ENCODE measurements around the gene GATA6.

Gene GATA6

DNA sequence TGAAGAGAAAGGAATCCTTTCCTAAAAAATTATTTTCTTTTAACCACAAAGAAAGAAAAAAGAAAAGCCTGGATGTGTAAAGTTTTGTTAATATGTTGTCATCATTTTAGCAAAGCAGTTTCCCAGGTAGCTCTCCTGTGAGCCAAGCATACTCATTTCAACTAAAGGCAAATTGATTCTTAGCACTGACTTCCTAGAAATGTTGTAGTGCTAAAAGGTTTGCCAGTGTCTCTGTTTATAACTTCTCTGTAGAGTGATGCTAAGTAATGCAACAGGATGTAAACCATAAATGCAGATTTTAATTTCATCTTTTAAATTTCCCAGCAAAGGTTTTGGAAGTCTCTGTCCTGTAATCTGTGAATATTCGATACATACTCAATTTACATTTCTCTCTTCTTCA lies 10.2 kb downstream of the GATA6 start:
- WGBS (ENCODE audit: extremely low coverage, insufficient coverage, insufficient read length) = no CpG with 5 or more reads among the region's 1 CpG
- Histone ChIP-seq H3K36me3 (ENCODE audit: control insufficient read depth in 1 of 2, insufficient read depth in 2 of 2, low read length in 2 of 2) (peaks cover 0 to 1% of the 10 kb centered on the region in 2 experiments), H2BK12ac (ENCODE audit: low read length) (no peak overlapping the region), H3K23ac (ENCODE audit: low read length) (no peak overlapping the region), H3K4me1 (ENCODE audit: control insufficient read depth in 1 of 2, insufficient read depth in 2 of 2, low read length in 2 of 2) (peaks cover 2 to 6% of the 10 kb centered on the region in 2 experiments), H3K27me3 (ENCODE audit: insufficient read depth, low read length) (peaks cover 31% of the 10 kb centered on the region), H3K14ac (ENCODE audit: low read length) (no peak overlapping the region), H4K8ac (ENCODE audit: low read depth, low read length) (no peak overlapping the region), H2BK120ac (ENCODE audit: insufficient read depth, low read length, poor library complexity) (no peak overlapping the region), H3K79me1 (ENCODE audit: low read length) (no peaks in the 10 kb centered on the region), H3K4me3 (ENCODE audit: low read depth, low read length) (no peak overlapping the region), H3K27ac (ENCODE audit: low read depth, low read length) (no peak overlapping the region), H2AK5ac (ENCODE audit: low read length) (no peak overlapping the region), H2BK5ac (ENCODE audit: low read depth, low read length, poor library complexity) (no peak overlapping the region), H3K9me3 (ENCODE audit: insufficient read depth, low read depth, low read length) (no peaks in the 10 kb centered on the region), H3K18ac (ENCODE audit: low read length) (no peak overlapping the region), H2AFZ (ENCODE audit: insufficient read depth, low read length, poor library complexity) (no peak overlapping the region), H3K4me2 (ENCODE audit: low read length) (no peak overlapping the region), H3K79me2 (ENCODE audit: control insufficient read depth, insufficient read depth, low read length, poor library complexity) (no peaks in the 10 kb centered on the region), H4K91ac (ENCODE audit: low read depth, low read length) (no peak overlapping the region), H4K12ac (ENCODE audit: low read depth, low read length) (no peak overlapping the region), H3K9ac (ENCODE audit: low read length) (no peak overlapping the region), H3K4ac (ENCODE audit: low read depth, low read length) (no peak overlapping the region)
- no peak for DNase-seq

GRCh38 chr18:22180722-22181121 lies 11.3 kb downstream of the GATA6 start:
- no peak overlapping the region for H3K14ac ChIP-seq (ENCODE audit: low read length)
- no peak overlapping the region for H3K9ac ChIP-seq (ENCODE audit: low read length)
- no CpG with 5 or more reads among the region's 6 CpGs for WGBS (ENCODE audit: extremely low coverage, insufficient coverage, insufficient read length)
- H3K27me3 ChIP-seq (ENCODE audit: insufficient read depth, low read length) = peaks cover 25% of the 10 kb centered on the region
- no peak for DNase-seq
- no peaks in the 10 kb centered on the region for H3K79me2 ChIP-seq (ENCODE audit: control insufficient read depth, insufficient read depth, low read length, poor library complexity)
- no peak overlapping the region for H3K4me2 ChIP-seq (ENCODE audit: low read length)
- no peak overlapping the region for H2BK120ac ChIP-seq (ENCODE audit: insufficient read depth, low read length, poor library complexity)
- no peak overlapping the region for H2AK5ac ChIP-seq (ENCODE audit: low read length)
- H3K4ac ChIP-seq (ENCODE audit: low read depth, low read length) = no peak overlapping the region
- no peak overlapping the region for H3K4me3 ChIP-seq (ENCODE audit: low read depth, low read length)
- H4K91ac ChIP-seq (ENCODE audit: low read depth, low read length) = no peak overlapping the region
- H3K79me1 ChIP-seq (ENCODE audit: low read length) = no peaks in the 10 kb centered on the region
- no peak overlapping the region for H4K12ac ChIP-seq (ENCODE audit: low read depth, low read length)
- no peak overlapping the region for H3K23ac ChIP-seq (ENCODE audit: low read length)
- no peaks in the 10 kb centered on the region for H3K9me3 ChIP-seq (ENCODE audit: insufficient read depth, low read depth, low read length)
- H3K18ac ChIP-seq (ENCODE audit: low read length) = no peak overlapping the region
- peaks cover 2 to 6% of the 10 kb centered on the region in 2 experiments for H3K4me1 ChIP-seq (ENCODE audit: control insufficient read depth in 1 of 2, insufficient read depth in 2 of 2, low read length in 2 of 2)
- no peak overlapping the region for H3K27ac ChIP-seq (ENCODE audit: low read depth, low read length)
- no peak overlapping the region for H2BK5ac ChIP-seq (ENCODE audit: low read depth, low read length, poor library complexity)
- no peak overlapping the region for H4K8ac ChIP-seq (ENCODE audit: low read depth, low read length)
- no peak overlapping the region for H2AFZ ChIP-seq (ENCODE audit: insufficient read depth, low read length, poor library complexity)
- no peak overlapping the region for H2BK12ac ChIP-seq (ENCODE audit: low read length)
- peaks cover 0 to 1% of the 10 kb centered on the region in 2 experiments for H3K36me3 ChIP-seq (ENCODE audit: control insufficient read depth in 1 of 2, insufficient read depth in 2 of 2, low read length in 2 of 2)

- no CpG with 5 or more reads among the region's 4 CpGs for WGBS (ENCODE audit: extremely low coverage, insufficient coverage, insufficient read length)
- H3K79me1 ChIP-seq (ENCODE audit: low read length) = no peaks in the 10 kb centered on the region
Measured at GRCh38 chr18:22182884-22183697, 13.7 kb downstream of the GATA6 start.

GRCh38 chr18:22183698-22184170 lies 14.3 kb downstream of the GATA6 start:
- no peaks in the 10 kb centered on the region for H3K79me2 ChIP-seq (ENCODE audit: control insufficient read depth, insufficient read depth, low read length, poor library complexity)
- no peak overlapping the region for H3K4me3 ChIP-seq (ENCODE audit: low read depth, low read length)
- no peak overlapping the region for H3K14ac ChIP-seq (ENCODE audit: low read length)
- H3K9me3 ChIP-seq (ENCODE audit: insufficient read depth, low read depth, low read length) = no peaks in the 10 kb centered on the region
- peak overlapping the region; percentile 33 for H3K27ac ChIP-seq (ENCODE audit: low read depth, low read length)
- H2BK120ac ChIP-seq (ENCODE audit: insufficient read depth, low read length, poor library complexity) = no peak overlapping the region
- H3K27me3 ChIP-seq (ENCODE audit: insufficient read depth, low read length) = peaks cover 6% of the 10 kb centered on the region
- no peak overlapping the region for H2BK12ac ChIP-seq (ENCODE audit: low read length)
- H3K36me3 ChIP-seq (ENCODE audit: control insufficient read depth in 1 of 2, insufficient read depth in 2 of 2, low read length in 2 of 2) = peaks cover 0 to 1% of the 10 kb centered on the region in 2 experiments
- no peak overlapping the region for H3K9ac ChIP-seq (ENCODE audit: low read length)
- no peak overlapping the region for H2AK5ac ChIP-seq (ENCODE audit: low read length)
- no peak overlapping the region for H2BK5ac ChIP-seq (ENCODE audit: low read depth, low read length, poor library complexity)
- H3K18ac ChIP-seq (ENCODE audit: low read length) = no peak overlapping the region
- H2AFZ ChIP-seq (ENCODE audit: insufficient read depth, low read length, poor library complexity) = no peak overlapping the region
- H3K4me1 ChIP-seq (ENCODE audit: control insufficient read depth in 1 of 2, insufficient read depth in 2 of 2, low read length in 2 of 2) = peaks cover 0 to 7% of the 10 kb centered on the region in 2 experiments
- no peak overlapping the region for H4K8ac ChIP-seq (ENCODE audit: low read depth, low read length)
- no peaks in the 10 kb centered on the region for H3K79me1 ChIP-seq (ENCODE audit: low read length)
- no peak overlapping the region for H4K91ac ChIP-seq (ENCODE audit: low read depth, low read length)
- H4K12ac ChIP-seq (ENCODE audit: low read depth, low read length) = no peak overlapping the region
- H3K4me2 ChIP-seq (ENCODE audit: low read length) = no peak overlapping the region
- H3K4ac ChIP-seq (ENCODE audit: low read depth, low read length) = no peak overlapping the region
- WGBS (ENCODE audit: extremely low coverage, insufficient coverage, insufficient read length) = no CpG with 5 or more reads among the region's 3 CpGs
- no peak overlapping the region for H3K23ac ChIP-seq (ENCODE audit: low read length)
- peak; percentile 72 to 81 for DNase-seq

More at GRCh38 chr18:22182884-22183697, 13.7 kb downstream of the GATA6 start:
- H3K18ac ChIP-seq (ENCODE audit: low read length) = no peak overlapping the region
- H3K79me2 ChIP-seq (ENCODE audit: control insufficient read depth, insufficient read depth, low read length, poor library complexity) = no peaks in the 10 kb centered on the region
- peak overlapping the region; percentile 33 for H3K27ac ChIP-seq (ENCODE audit: low read depth, low read length)
- H4K12ac ChIP-seq (ENCODE audit: low read depth, low read length) = no peak overlapping the region
- H2AK5ac ChIP-seq (ENCODE audit: low read length) = no peak overlapping the region
- peaks cover 0 to 7% of the 10 kb centered on the region in 2 experiments for H3K4me1 ChIP-seq (ENCODE audit: control insufficient read depth in 1 of 2, insufficient read depth in 2 of 2, low read length in 2 of 2)
- no peak overlapping the region for H3K14ac ChIP-seq (ENCODE audit: low read length)
- no peak overlapping the region for H2BK12ac ChIP-seq (ENCODE audit: low read length)
- no peak overlapping the region for H3K4me2 ChIP-seq (ENCODE audit: low read length)
- peaks cover 7% of the 10 kb centered on the region for H3K27me3 ChIP-seq (ENCODE audit: insufficient read depth, low read length)
- H3K9me3 ChIP-seq (ENCODE audit: insufficient read depth, low read depth, low read length) = no peaks in the 10 kb centered on the region
- no peak overlapping the region for H3K4ac ChIP-seq (ENCODE audit: low read depth, low read length)
- H2AFZ ChIP-seq (ENCODE audit: insufficient read depth, low read length, poor library complexity) = no peak overlapping the region
- no peak overlapping the region for H4K91ac ChIP-seq (ENCODE audit: low read depth, low read length)
- peaks cover 0 to 1% of the 10 kb centered on the region in 2 experiments for H3K36me3 ChIP-seq (ENCODE audit: control insufficient read depth in 1 of 2, insufficient read depth in 2 of 2, low read length in 2 of 2)
- peak; percentile 71 to 94 for DNase-seq
- no peak overlapping the region for H3K23ac ChIP-seq (ENCODE audit: low read length)
- no peak overlapping the region for H4K8ac ChIP-seq (ENCODE audit: low read depth, low read length)
- H2BK5ac ChIP-seq (ENCODE audit: low read depth, low read length, poor library complexity) = no peak overlapping the region
- no peak overlapping the region for H3K4me3 ChIP-seq (ENCODE audit: low read depth, low read length)
- no peak overlapping the region for H2BK120ac ChIP-seq (ENCODE audit: insufficient read depth, low read length, poor library complexity)
- H3K9ac ChIP-seq (ENCODE audit: low read length) = no peak overlapping the region
